DOHH2 (cell line): ENCODE results near the gene CDK18.

Experiments used
- H3F3A ChIP-seq: fragments of 200-600 bp; sonication (generic), shearing (Covaris generic); 2 replicates; pipeline ENCODE4 v1.6.0; 2016; ENCODE audit warnings: antibody characterized with exemption, mild to moderate bottlenecking; ENCODE audit not compliant: control insufficient read depth, insufficient read depth
- H3K27ac ChIP-seq: fragments of 200-600 bp; sonication (generic); 2 replicates; pipeline ENCODE4 v1.5.1; 2014; ENCODE audit warnings: low read depth, mild to moderate bottlenecking, low read length, moderate library complexity
- H3K27me3 ChIP-seq: fragments of 200-600 bp; sonication (generic); 2 replicates; pipeline ENCODE4 v1.6.1; 2014; ENCODE audit warnings: mild to moderate bottlenecking, low read length, mixed read lengths; ENCODE audit not compliant: control insufficient read depth
- H3K36me3 ChIP-seq: fragments of 200-600 bp; sonication (generic); 2 replicates; pipeline ENCODE4 v1.6.1; 2014; ENCODE audit warnings: mild to moderate bottlenecking, low read length, moderate library complexity, mixed read lengths; ENCODE audit not compliant: control insufficient read depth
- H3K4me1 ChIP-seq: fragments of 200-600 bp; sonication (generic); 2 replicates; pipeline ENCODE4 v1.6.1; 2014; ENCODE audit warnings: mild to moderate bottlenecking, low read length, mixed read lengths; ENCODE audit not compliant: control insufficient read depth
- H3K4me2 ChIP-seq: fragments of 200-600 bp; sonication (generic); 2 replicates; pipeline ENCODE4 v1.6.0; 2014; ENCODE audit warnings: mild to moderate bottlenecking, low read length, moderate library complexity
- H3K4me3 ChIP-seq: fragments of 200-600 bp; sonication (generic); 2 replicates; pipeline ENCODE4 v1.5.1; 2014; ENCODE audit warnings: mild to moderate bottlenecking, low read length, mixed read lengths
- H3K79me2 ChIP-seq: fragments of 200-600 bp; sonication (generic); 2 replicates; pipeline ENCODE4 v1.6.1; 2014; ENCODE audit warnings: mild to moderate bottlenecking, low read length, mixed read lengths; ENCODE audit not compliant: control insufficient read depth
- H3K9me2 ChIP-seq: fragments of 200-600 bp; sonication (generic); replicated peaks from 2 replicates; pipeline ENCODE4 v1.6.1; 2014; ENCODE audit warnings: mild to moderate bottlenecking, low read length, mixed read lengths; ENCODE audit not compliant: control insufficient read depth
- H3K9me3 ChIP-seq: fragments of 200-600 bp; sonication (generic); 2 replicates; pipeline ENCODE4 v1.6.1; 2014; ENCODE audit warnings: antibody characterized with exemption, low read length, mixed read lengths; ENCODE audit not compliant: control insufficient read depth, insufficient read depth
- H4K20me1 ChIP-seq: fragments of 200-600 bp; sonication (generic); 2 replicates; pipeline ENCODE4 v1.6.0; 2014; ENCODE audit warnings: low read depth, mild to moderate bottlenecking, antibody characterized with exemption, low read length, moderate library complexity; ENCODE audit not compliant: control insufficient read depth, insufficient read depth
- EZH2phosphoT487 ChIP-seq: fragments of 200-600 bp; sonication (generic); IDR thresholded peaks from 2 replicates; pipeline ENCODE4 v1.6.1; 2017; ENCODE audit warnings: borderline replicate concordance, mild to moderate bottlenecking, antibody characterized with exemption, low read length, moderate library complexity, mixed read lengths
- TF ChIP-seq, protein P1 (sequence below): fragments of 200-600 bp; sonication (generic); IDR thresholded peaks from one replicate; pipeline ENCODE4 v1.5.1; 2014; ENCODE audit warnings: antibody characterized with exemption, mild to moderate bottlenecking, low read depth, low read length; ENCODE audit not compliant: poor library complexity, severe bottlenecking

The CDK18 gene

DNA sequence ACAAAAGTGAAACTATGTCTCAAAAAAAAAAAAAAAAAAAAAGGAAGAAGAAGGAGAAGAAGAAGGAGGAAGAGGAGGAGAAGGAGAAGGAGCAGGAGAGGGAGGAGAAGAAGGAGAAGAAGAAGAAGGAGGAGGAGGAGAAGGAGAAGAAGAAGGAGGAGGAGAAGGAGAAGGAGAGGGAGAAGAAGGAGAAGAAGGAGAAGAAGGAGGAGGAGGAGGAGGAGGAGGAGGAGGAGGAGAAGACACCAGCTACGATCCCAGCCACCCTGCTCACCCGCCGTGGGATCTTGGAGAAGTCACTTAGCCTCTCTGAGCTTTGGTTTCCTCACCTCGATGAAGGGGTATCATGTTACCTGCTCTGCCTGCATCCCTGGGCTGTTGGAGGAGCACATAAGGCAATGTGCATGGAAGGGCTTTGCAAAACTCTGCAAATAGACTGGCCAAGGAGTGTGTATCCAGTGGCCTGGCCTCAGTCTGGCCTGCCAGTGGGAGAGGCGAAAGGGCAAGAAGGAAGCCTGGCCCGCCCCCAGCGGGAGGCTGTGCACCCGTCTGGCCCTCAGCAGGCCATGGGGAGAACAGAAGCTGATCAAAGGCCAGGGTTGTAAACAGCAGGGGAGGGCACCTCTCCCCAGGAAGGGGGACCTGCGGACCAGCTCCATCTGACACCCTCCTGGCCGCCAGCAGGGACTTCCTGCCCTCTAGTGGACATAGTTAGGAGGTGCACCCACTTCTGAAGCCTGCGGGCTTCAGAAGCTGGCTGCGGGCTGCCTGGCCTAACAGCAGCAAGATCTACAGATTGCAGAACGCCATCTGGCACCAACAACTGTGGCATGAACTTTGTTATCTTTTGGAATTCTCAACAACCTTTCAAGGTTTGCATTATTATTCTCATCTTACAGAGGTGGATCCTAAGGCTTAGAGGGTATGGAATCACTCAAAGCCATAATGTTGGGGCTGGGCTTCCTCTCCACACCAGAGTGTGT, 19.2 kb upstream of the CDK18 start:
- Histone ChIP-seq H4K20me1 (no peaks in the 10 kb centered on the region), H3K36me3 (no peaks in the 10 kb centered on the region), H3K9me2 (no peaks in the 10 kb centered on the region), H3K27ac (no peak overlapping the region), H3K27me3 (peaks cover 48% of the 10 kb centered on the region), H3K4me1 (peaks cover 2% of the 10 kb centered on the region; the same call in 1 of the 2 replicates), H3K79me2 (no peaks in the 10 kb centered on the region), H3K9me3 (no peaks in the 10 kb centered on the region), H3F3A (no peaks in the 10 kb centered on the region), H3K4me3 (no peak overlapping the region), H3K4me2 (no peak overlapping the region)
- no peak for TF ChIP-seq EZH2phosphoT487
- TF ChIP-seq, protein P1, sequence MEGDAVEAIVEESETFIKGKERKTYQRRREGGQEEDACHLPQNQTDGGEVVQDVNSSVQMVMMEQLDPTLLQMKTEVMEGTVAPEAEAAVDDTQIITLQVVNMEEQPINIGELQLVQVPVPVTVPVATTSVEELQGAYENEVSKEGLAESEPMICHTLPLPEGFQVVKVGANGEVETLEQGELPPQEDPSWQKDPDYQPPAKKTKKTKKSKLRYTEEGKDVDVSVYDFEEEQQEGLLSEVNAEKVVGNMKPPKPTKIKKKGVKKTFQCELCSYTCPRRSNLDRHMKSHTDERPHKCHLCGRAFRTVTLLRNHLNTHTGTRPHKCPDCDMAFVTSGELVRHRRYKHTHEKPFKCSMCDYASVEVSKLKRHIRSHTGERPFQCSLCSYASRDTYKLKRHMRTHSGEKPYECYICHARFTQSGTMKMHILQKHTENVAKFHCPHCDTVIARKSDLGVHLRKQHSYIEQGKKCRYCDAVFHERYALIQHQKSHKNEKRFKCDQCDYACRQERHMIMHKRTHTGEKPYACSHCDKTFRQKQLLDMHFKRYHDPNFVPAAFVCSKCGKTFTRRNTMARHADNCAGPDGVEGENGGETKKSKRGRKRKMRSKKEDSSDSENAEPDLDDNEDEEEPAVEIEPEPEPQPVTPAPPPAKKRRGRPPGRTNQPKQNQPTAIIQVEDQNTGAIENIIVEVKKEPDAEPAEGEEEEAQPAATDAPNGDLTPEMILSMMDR, result peak; percentile 94

DNA sequence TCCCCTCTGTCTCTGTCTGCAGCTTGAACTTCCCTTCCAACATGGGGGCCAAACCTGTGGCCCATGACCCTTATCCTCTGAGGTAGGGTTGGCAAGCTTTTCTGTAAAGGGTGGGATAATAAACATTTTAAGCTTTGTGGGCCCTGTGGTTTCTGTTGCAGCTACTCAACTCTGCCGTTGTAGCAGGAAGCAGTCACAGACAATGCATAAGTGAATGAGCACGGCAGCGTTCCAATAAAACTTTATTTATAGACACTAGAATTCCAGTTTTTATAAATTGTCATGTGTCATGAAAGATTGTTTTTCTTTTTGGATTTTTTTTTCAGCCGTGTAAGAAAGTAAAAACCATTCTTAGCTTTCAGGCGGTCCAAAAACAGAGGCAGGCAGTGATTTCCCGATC, 18.2 kb upstream of the CDK18 start:
- TF ChIP-seq EZH2phosphoT487, result no peak
- TF ChIP-seq, protein P1, result no peak
- H3K9me2 ChIP-seq, result no peaks in the 10 kb centered on the region
- no peaks in the 10 kb centered on the region for H3K79me2 ChIP-seq
- no peak overlapping the region for H3K27ac ChIP-seq
- no peaks in the 10 kb centered on the region for H3F3A ChIP-seq
- H3K9me3 ChIP-seq, result no peaks in the 10 kb centered on the region
- H3K4me1 ChIP-seq, result peaks cover 2% of the 10 kb centered on the region; the same call in 1 of the 2 replicates
- H3K4me3 ChIP-seq, result no peak overlapping the region
- H3K27me3 ChIP-seq, result peaks cover 46% of the 10 kb centered on the region
- no peaks in the 10 kb centered on the region for H3K36me3 ChIP-seq
- no peaks in the 10 kb centered on the region for H4K20me1 ChIP-seq
- no peak overlapping the region for H3K4me2 ChIP-seq

DNA sequence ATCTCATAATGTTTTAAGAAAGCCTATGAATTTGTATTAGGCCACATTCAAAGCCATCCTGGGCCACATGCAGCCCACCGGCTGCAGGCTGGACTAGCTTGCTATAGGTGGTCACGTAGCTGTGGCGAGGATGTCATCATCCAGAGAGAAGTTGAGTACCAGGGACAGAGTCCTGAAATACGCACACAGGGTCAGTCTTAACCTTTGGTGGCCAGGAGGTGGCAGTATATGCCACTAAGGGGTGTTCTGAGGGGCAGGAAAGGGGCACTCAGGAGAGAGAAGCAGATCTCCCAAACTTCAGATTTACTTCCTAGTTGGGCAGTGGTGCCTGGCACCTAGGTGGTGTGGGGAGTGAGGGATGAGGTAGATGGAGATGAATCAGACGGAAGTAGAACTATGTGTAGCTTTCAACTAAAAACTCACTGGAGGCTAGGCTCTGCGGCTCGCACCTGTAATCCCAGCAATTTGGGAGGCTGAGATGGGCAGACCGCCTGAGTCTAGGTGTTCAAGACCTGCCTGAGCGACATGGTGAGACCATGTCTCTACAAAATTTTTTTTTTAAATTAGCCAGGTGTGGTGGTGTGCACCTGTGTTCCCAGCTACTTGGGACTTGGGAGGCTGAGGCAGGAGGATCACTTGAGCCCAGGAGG, 16.3 kb upstream of the CDK18 start:
- Histone ChIP-seq H3F3A (no peaks in the 10 kb centered on the region), H3K4me3 (no peak overlapping the region), H3K79me2 (no peaks in the 10 kb centered on the region), H3K27ac (no peak overlapping the region), H4K20me1 (no peaks in the 10 kb centered on the region), H3K36me3 (no peaks in the 10 kb centered on the region), H3K27me3 (peaks cover 42% of the 10 kb centered on the region), H3K9me3 (no peaks in the 10 kb centered on the region), H3K4me2 (no peak overlapping the region), H3K9me2 (no peaks in the 10 kb centered on the region), H3K4me1 (peaks cover 2% of the 10 kb centered on the region; the same call in 1 of the 2 replicates)
- no peak for TF ChIP-seq EZH2phosphoT487
- TF ChIP-seq, protein P1, result peak; percentile 87
